ENCODE results near the gene PI4KA.
"Not testable (repeated sequence)": the region's sequence is repeated elsewhere in the genome, so short reads cannot be mapped to it uniquely, and the experiment has no call there.

Gene PI4KA

DNA sequence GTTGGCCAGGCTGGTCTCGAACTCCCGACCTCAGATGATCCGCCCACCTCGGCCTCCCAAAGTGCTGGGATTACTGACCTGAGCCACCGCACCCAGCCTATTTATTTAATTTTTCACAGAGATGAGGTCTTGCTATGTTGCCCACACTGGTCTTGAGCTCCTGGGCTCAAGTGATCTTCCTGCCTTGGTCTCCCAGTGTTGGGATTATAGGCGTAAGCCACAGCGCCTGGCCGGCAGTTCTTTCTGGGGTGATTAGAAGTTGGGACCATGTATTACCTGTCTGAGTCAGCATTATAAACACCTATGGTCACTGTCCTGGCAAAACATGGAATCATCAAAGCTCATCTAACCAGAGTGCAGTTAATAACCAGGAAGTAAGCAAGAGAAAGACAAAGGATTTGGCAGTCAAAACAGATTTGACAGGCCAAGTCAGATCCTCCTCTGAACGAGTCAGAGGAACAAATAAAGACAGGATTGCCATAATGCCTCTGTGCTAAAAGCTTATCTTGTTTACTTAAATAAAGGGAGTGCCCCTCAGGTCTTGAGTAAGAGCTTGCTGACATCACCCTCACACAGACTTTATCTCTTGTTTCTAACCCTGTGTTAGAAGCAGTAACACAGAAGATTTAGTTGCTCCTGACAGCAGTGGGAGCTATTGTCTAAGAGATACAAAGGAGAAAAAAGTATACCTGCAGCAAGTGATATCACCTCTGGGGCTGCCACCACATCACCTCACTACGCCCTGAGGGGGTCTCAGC is 81.0 kb downstream of the PI4KA start:
- no peak for DNase-seq (ENCODE audit: low read depth in 1 of 2, low spot score in 1 of 2)

- no peak for DNase-seq (ENCODE audit: low read depth in 1 of 2, low spot score in 1 of 2)
Measured at GRCh38 chr22:20776624-20777405, 81.8 kb downstream of the PI4KA start.

DNA sequence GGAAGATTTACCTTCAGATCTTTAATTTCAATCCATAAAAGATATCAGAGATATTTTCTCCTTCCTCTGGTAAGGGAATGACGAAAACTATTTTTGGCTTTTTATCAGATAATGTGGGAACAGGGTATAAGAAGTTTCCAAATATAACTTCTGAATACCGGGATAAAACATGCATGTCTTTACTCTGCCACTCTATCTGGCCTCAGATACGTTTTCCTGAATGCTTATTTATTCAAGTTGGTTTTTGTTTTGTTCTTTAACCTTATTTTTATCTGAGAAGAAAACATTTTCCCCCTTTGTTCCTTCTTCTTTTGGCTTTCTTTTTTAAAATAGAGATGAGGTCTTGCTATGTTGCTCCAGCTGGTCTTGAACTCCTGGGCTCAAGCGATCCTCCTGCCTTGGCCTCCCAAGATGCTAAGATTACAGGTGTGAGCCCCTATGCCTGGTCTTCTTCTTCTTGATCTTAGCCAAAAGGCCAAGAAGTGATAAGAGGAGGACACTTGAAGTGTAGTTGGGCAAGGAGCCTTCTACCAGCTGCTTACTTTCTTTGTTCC is 83.2 kb downstream of the PI4KA start:
- DNase-seq (ENCODE audit: low read depth in 1 of 2, low spot score in 1 of 2): no peak

DNA sequence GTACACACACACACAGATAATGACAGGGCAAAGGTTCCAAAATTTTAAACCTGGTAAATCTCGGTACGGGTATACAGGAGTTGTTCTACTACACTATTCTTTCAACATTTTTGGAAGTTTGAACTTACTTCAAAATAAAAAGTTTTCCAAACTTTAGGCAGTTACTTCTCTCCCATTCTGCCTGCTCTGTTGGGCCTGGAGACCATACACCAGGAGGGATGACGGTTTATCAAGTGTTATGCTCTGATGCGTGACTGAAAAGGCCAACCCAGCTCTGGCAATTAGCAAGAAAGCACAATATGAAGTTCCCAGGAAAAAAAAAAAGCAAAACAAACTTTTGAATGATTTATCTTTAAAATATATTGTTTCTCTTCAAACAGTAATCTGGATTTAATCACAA is 83.7 kb downstream of the PI4KA start:
- DNase-seq (ENCODE audit: low read depth in 1 of 2, low spot score in 1 of 2): no peak

- DNase-seq (ENCODE audit: low read depth in 1 of 2, low spot score in 1 of 2): no peak
Measured at GRCh38 chr22:20773793-20774212, 84.8 kb downstream of the PI4KA start, which contains the start of gene SERPIND1. SERPIND1 (plus strand) TSS chr22:20774113; CDS start chr22:20779313, 5,200 bp downstream.

DNA sequence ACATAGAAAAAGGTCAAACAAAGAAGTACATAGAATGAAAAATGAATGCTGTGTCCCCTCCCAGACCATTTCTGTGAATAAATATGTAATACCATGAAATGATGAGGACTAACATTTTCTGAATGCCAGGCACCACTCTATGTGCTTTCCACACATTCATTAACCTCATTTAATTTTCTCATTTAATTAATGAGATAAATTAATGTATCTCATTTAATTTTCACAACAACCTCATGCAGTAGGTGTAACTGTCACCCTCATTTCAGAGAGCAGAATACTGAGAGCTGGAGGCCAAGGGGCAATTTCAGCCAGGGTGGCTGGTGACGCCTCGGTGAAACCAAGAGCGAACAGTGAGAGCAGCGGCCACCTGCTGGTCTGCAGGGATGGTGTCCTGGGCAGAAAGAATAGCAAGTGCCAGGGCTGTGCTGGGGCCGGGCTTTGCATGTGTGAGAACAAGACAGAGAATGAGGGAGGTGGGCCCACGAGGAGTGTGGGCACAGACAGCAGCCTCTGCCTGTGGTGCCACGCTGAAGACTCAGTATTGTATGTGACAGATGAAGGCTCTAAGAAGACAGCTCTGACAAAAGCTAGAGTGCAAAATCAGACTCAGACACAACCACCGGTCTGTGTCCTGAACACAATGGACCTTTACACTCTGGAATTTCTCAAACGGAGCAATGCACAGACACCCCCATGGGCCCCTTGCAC is 86.5 kb downstream of the PI4KA start:
- no peak for DNase-seq (ENCODE audit: low read depth in 1 of 2, low spot score in 1 of 2)

DNA sequence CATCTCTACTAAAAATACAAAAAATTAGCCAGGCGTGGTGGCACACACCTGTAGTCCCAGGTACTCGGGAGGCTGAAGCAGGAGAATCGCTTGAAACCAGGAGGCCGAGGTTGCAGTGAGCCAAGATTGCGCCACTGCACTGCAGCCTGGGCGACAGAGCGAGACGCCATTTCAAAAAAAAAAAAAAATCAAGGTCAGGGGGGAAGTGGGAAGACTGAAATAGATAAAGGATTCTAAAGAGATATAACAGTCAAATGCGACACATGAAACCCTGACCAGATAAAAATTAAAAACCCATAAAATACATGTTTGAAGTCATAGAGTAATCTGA is 89.2 kb downstream of the PI4KA start:
- not testable (repeated sequence) for DNase-seq (ENCODE audit: low read depth in 1 of 2, low spot score in 1 of 2)

- DNase-seq (ENCODE audit: low read depth in 1 of 2, low spot score in 1 of 2): no peak
Measured at GRCh38 chr22:20766530-20766929, 92.1 kb downstream of the PI4KA start.

DNA sequence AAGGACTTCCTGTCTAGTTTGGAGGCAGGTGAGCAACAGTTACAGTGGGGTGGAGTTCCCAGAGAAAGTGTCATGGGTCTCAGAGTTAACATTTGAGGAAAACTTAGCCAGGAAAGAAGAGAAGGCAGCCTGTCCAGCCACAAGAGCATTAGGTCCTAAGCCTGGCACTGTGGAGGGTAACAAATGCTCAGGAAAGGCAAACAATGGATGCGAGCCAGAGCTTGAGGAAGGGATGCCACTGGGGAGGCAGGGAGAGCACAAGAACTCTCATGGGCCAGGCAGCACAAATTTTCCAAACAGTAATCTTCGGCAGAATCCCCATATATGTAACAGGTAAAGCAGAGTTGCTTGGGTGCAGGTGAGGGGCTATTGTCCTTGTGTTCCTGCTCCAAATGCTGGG is 92.7 kb downstream of the PI4KA start:
- DNase-seq (ENCODE audit: low read depth in 1 of 2, low spot score in 1 of 2): no peak

DNA sequence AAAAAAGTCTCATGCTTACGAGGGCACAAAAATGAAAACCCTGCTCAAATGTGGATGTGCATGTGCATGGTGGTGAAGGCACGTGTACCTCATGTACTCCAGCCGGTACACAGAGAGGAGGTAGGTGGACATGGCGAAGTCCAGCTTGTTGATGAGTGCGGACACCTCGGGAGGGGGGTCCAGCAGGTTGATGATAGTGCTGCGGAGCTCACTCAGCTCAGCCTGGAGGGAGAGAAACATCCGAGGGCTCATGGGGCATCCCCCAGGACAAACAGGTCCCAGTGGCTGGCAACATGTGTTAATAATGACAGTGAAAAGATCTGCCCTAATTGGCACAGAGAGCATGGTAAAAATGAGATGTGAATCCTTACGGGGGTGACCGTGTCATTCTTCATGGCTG is 93.9 kb downstream of the PI4KA start:
- DNase-seq (ENCODE audit: low read depth in 1 of 2, low spot score in 1 of 2): no peak

DNA sequence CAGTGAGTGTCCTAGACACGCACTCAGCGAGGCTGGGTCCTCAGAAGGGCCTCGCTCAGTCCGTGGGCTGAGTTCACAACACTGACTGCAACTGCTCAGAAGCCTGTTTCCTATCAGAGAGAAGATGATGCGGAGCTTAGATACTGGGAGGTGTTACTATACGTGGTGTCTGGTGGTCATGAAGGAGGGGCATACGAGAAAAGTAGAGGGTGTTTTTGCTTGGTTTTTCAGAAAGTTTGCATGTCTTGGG is 94.2 kb downstream of the PI4KA start:
- DNase-seq (ENCODE audit: low read depth in 1 of 2, low spot score in 1 of 2): no peak

DNA sequence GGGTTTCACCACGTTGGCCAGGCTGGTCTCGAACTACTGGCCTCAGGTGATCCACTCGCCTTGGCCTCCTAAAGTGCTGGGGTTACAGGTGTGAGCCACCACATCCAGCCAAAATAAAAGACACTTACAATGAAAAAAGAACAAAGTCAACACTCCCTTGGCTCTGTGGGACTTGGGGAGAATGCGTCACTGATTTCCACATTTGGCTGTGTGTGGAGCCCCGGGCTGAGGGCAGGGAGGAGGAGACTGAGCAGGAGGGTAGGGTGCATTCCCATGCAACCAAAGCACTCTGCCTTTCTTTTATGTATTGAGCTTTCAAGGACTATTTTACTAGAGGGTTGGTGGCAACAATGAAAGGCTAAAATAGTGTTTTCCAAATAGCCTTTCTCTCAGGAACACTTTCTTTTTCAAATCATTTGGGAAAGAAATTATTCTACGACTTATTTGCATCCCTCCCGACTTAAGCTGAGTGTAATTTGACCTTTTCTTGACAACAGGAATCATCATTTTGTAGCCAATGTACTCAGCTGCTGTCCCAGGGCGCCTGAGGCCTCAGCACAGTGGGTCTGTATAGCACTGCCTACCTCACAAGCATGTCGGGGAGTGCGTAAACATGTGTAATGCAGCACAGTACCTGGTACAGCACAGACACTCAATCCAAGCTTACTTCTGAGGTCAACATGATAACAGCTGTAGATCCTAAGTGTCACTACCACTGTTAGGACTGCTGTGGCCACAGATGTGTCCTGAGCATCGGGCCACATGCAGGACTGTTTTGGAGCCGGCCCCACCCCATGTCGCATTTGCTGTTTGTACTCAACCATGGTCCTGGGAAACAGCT is 94.8 kb downstream of the PI4KA start:
- DNase-seq (ENCODE audit: low read depth in 1 of 2, low spot score in 1 of 2): no peak

GRCh38 chr22:20762233-20762796 is 96.3 kb downstream of the PI4KA start:
- DNase-seq (ENCODE audit: low read depth in 1 of 2, low spot score in 1 of 2): no peak

DNA sequence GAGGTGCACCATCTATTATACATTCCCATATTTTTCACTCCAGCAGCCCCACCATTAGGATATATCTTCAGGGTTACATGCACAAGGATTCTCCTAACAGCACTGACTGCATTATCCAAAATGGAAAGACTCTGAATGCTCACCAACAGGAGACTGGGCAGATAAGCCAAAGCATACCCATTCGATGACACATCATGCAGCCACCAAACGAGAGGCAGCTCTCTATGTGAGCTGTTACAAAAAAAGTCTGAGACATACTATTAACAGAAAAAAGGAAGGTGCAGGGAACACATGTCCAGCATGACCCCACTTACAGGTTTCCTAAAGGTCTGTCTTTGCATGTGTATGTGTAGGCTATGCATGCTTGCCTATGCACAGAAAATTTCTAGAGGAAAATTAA is 97.1 kb downstream of the PI4KA start:
- no peak for DNase-seq (ENCODE audit: low read depth in 1 of 2, low spot score in 1 of 2)

DNA sequence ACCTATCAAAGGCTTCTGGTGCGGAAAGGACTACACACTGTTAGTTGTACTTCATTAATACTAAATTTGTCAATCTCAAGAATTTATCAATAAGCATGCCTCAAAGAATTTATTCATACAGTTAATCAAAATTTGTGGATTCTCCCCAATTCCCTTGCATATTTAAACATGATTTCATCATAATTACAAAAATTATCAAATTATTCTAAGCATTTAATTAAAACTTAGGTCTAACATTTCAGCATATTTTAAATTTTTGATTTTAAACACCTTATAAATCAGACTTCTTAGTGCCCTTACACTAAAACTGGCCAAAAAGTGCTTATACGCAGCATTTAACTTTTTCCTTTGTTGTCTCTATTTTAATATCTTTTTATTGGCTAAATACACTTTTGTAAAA is 98.5 kb downstream of the PI4KA start:
- DNase-seq (ENCODE audit: low read depth in 1 of 2, low spot score in 1 of 2): no peak

DNA sequence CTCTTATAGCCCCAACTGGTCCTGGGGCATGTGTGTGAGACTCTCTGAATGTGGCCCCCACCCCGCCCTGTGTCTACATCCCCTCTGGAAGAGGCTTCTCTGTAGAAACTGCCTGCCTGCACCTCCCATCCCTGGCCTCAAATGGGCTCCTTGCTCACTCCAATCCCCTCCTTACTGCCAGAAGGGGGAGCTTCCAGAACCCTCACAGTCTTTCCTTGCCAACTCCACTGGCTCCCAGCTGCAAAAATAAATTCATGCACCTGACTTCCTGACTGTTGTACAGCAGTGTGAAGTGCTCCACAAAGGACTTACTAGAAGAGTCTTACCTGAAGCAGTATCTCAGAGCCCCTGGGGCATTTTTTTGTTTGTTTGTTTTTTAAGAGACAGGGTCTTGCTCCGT is 99.9 kb downstream of the PI4KA start:
- DNase-seq (ENCODE audit: low read depth in 1 of 2, low spot score in 1 of 2): no peak

DNA sequence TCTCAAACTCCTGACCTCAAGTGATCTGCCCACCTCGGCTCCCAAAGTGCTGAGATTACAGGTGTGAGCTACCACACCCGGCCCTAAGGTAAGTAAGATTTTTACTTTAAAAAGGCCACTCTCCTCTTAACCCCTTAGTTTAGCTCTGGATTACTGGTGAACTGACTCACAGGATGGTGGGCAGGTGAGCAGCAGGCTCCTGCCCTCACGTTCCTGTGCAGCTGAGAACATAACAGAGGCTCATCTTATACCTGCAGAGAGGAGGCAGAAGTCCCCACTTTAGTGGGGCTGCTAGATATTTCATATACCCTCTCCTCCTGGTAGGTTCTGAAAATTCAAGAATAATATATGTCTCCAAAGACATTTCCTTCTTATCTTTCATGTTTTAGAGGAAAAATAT is 101.8 kb downstream of the PI4KA start:
- no peak for DNase-seq (ENCODE audit: low read depth in 1 of 2, low spot score in 1 of 2)

GRCh38 chr22:20752873-20753272 is 105.7 kb downstream of the PI4KA start:
- DNase-seq (ENCODE audit: low read depth in 1 of 2, low spot score in 1 of 2): no peak

- DNase-seq (ENCODE audit: low read depth in 1 of 2, low spot score in 1 of 2): no peak
Measured at GRCh38 chr22:20752104-20752741, 106.4 kb downstream of the PI4KA start.

- no peak for DNase-seq (ENCODE audit: low read depth in 1 of 2, low spot score in 1 of 2)
Measured at GRCh38 chr22:20751185-20751851, 107.3 kb downstream of the PI4KA start.

Data from activated CD4-positive, alpha-beta T cell treated with anti-CD3 and anti-CD28 coated beads, Interleukin-2, amount 50 U/mL, for 24 hours (primary cell).